PC-3 (cell line): ENCODE measurements around the gene NKX6-2. TPM values are rescaled to one million over a fixed set of nuclear protein-coding genes. Genes with fewer than 3 reads are reported as not detected.

Experiments
- ATAC-seq: fragments of 200-7000 bp; cut with Tn5 transposase; 2 replicates; pipeline ENCODE4 v1.9.1; 2020; ENCODE audit warnings: mild to moderate bottlenecking, moderate library complexity
- BruUV-seq: library from RNA; stranded (reverse); fragments of 400-500 nt; replicated peaks from 2 replicates; lab custom pipeline; 2021; lab: Mats Ljungman, UMichigan
- CTCF ChIA-PET: fragments of 300-600 bp; sonication (Branson Sonifier 250); formaldehyde crosslinking; loops from one replicate; lab custom pipeline; 2022; ENCODE audit warnings: antibody characterized with exemption; lab: Charles Lee
- POLR2A ChIA-PET: fragments of 300-600 bp; sonication (Branson Sonifier 250); formaldehyde crosslinking; loops from one replicate; lab custom pipeline; 2022; ENCODE audit warnings: antibody characterized with exemption; ENCODE audit not compliant: unreplicated experiment; lab: Charles Lee
- DNase-seq: peaks from one replicate; pipeline ENCODE4 v3.0.0-alpha.2; 2015
- H2AFZ ChIP-seq: fragments of 300-600 bp; sonication (generic); 2 replicates; pipeline ENCODE4 v1.6.0; 2016; ENCODE audit warnings: antibody characterized with exemption, low read length
- H3F3A ChIP-seq: fragments of 300-600 bp; sonication (generic); one replicate; pipeline ENCODE4 v1.6.0; 2017; ENCODE audit warnings: antibody characterized with exemption, low read length, control low read depth, mild to moderate bottlenecking; ENCODE audit not compliant: unreplicated experiment
- H3K27ac ChIP-seq: fragments of 300-600 bp; sonication (generic); 2 replicates; pipeline ENCODE4 v1.5.1; 2016; ENCODE audit warnings: mild to moderate bottlenecking, low read length
- H3K27me3 ChIP-seq: fragments of 300-600 bp; sonication (generic); 2 replicates; pipeline ENCODE4 v1.6.1; 2016; ENCODE audit warnings: low read length, mixed read lengths
- H3K36me3 ChIP-seq: fragments of 300-600 bp; sonication (generic); 2 replicates; pipeline ENCODE4 v1.6.1; 2016; ENCODE audit warnings: low read depth, mixed run types, low read length, mixed read lengths
- H3K4me1 ChIP-seq: fragments of 300-600 bp; sonication (generic); 2 replicates; pipeline ENCODE4 v1.5.1; 2016; ENCODE audit warnings: low read length; ENCODE audit not compliant: insufficient read depth
- H3K4me2 ChIP-seq: fragments of 300-600 bp; sonication (generic); 2 replicates; pipeline ENCODE4 v1.6.0; 2016; ENCODE audit warnings: low read length
- H3K4me3 ChIP-seq: fragments of 300-600 bp; sonication (generic); 2 replicates; pipeline ENCODE4 v1.5.1; 2016; ENCODE audit warnings: mild to moderate bottlenecking, low read length, mixed read lengths
- H3K79me2 ChIP-seq: fragments of 300-600 bp; sonication (generic); 2 replicates; pipeline ENCODE4 v1.6.1; 2017; ENCODE audit warnings: low read length, mixed read lengths
- H3K9ac ChIP-seq: fragments of 300-600 bp; sonication (generic); 2 replicates; pipeline ENCODE4 v1.6.0; 2016; ENCODE audit warnings: mild to moderate bottlenecking, low read length
- H3K9me2 ChIP-seq: fragments of 300-600 bp; sonication (generic); replicated peaks from 2 replicates; pipeline ENCODE4 v1.6.1; 2016; ENCODE audit warnings: mixed run types, low read length, mixed read lengths
- H3K9me3 ChIP-seq: fragments of 300-600 bp; sonication (generic); 2 replicates; pipeline ENCODE4 v1.6.1; 2016; ENCODE audit warnings: low read length, mixed read lengths
- H4K20me1 ChIP-seq: fragments of 300-600 bp; sonication (generic); 2 replicates; pipeline ENCODE4 v1.6.1; 2016; ENCODE audit warnings: low read length, mixed read lengths
- CTCF ChIP-seq: fragments of 300-600 bp; sonication (generic); conservative IDR thresholded peaks from 2 replicates; pipeline ENCODE4 v1.5.1; 2017; ENCODE audit warnings: antibody characterized with exemption, low read depth, mild to moderate bottlenecking, low read length
- EZH2 ChIP-seq: fragments of 300-600 bp; sonication (generic); IDR thresholded peaks from one replicate; pipeline ENCODE4 v1.6.1; 2017; ENCODE audit warnings: antibody characterized with exemption, mild to moderate bottlenecking, low read length; ENCODE audit not compliant: unreplicated experiment
- EZH2phosphoT487 ChIP-seq: fragments of 300-600 bp; sonication (generic); IDR thresholded peaks from 2 replicates; pipeline ENCODE4 v1.6.1; 2018; ENCODE audit warnings: mild to moderate bottlenecking, antibody characterized with exemption, low read length, borderline replicate concordance
- intact Hi-C: fragments of 100-400 bp; cut with micrococcal nuclease; formaldehyde crosslinking; loops from 2 replicates; pipeline ENCODE4 v1.9.0; 2023
- total RNA-seq: library from RNA; depleted of rRNA; stranded (reverse); fragments of >200 nt; gene quantifications from 2 replicates; pipeline ENCODE4 v1.2.3, GENCODE V29; 2014

The NKX6-2 gene
- total RNA-seq, 1 experiment from 2014 or later = not detected

- CTCF ChIA-PET = no interaction called here
- H3K27ac ChIP-seq = no peak overlapping the region
- no peaks in the 10 kb centered on the region for H3K9me2 ChIP-seq
- H3K36me3 ChIP-seq = no peaks in the 10 kb centered on the region
- no peak overlapping the region for H3K4me2 ChIP-seq
- POLR2A ChIA-PET = no interaction called here
- H3K9ac ChIP-seq = no peak overlapping the region
- no peak overlapping the region for H2AFZ ChIP-seq
- no peaks in the 10 kb centered on the region for H4K20me1 ChIP-seq
- ATAC-seq = no peak
- no peaks in the 10 kb centered on the region for H3K79me2 ChIP-seq
- H3K4me3 ChIP-seq = no peak overlapping the region
- intact Hi-C loops = loop anchor here (10.0 kb wide), 1 partner anchor 292 kb away; no protein-coding TSS in a partner anchor
- peaks cover 5% of the 10 kb centered on the region; the same call in 1 of the 2 replicates for H3K4me1 ChIP-seq
- peaks cover 57% of the 10 kb centered on the region for H3K27me3 ChIP-seq
- no peaks in the 10 kb centered on the region for H3F3A ChIP-seq
- no peak for TF ChIP-seq EZH2
- TF ChIP-seq EZH2phosphoT487 = no peak
- no peak for TF ChIP-seq CTCF
- BruUV-seq = no TSS peak
- DNase-seq = no peak
- no peaks in the 10 kb centered on the region for H3K9me3 ChIP-seq
Measured at GRCh38 chr10:132832186-132832969, 46.4 kb upstream of the NKX6-2 start.

GRCh38 chr10:132829403-132829802 lies 43.5 kb upstream of the NKX6-2 start:
- ATAC-seq (no peak), DNase-seq (no peak)
- Histone ChIP-seq H3K27me3 (peaks cover 53% of the 10 kb centered on the region), H3F3A (no peaks in the 10 kb centered on the region), H3K27ac (no peak overlapping the region), H3K9me2 (no peaks in the 10 kb centered on the region), H3K9ac (no peak overlapping the region), H2AFZ (no peak overlapping the region), H3K4me1 (no peaks in the 10 kb centered on the region), H4K20me1 (no peaks in the 10 kb centered on the region), H3K36me3 (no peaks in the 10 kb centered on the region), H3K9me3 (no peaks in the 10 kb centered on the region), H3K4me3 (no peak overlapping the region), H3K79me2 (no peaks in the 10 kb centered on the region), H3K4me2 (no peak overlapping the region)
- ChIA-PET POLR2A (no interaction called here), CTCF (no interaction called here)
- intact Hi-C loops = no loop called here
- BruUV-seq = no TSS peak
- TF ChIP-seq EZH2phosphoT487 (no peak), EZH2 (no peak), CTCF (no peak)

- Histone ChIP-seq H3K9me3 (no peaks in the 10 kb centered on the region), H3K4me3 (no peak overlapping the region), H3K36me3 (no peaks in the 10 kb centered on the region), H2AFZ (no peak overlapping the region), H3K27ac (no peak overlapping the region), H4K20me1 (no peaks in the 10 kb centered on the region), H3K4me2 (no peak overlapping the region), H3K79me2 (no peaks in the 10 kb centered on the region), H3K9ac (no peak overlapping the region), H3K27me3 (peaks cover 46% of the 10 kb centered on the region), H3K4me1 (no peaks in the 10 kb centered on the region), H3F3A (no peaks in the 10 kb centered on the region), H3K9me2 (no peaks in the 10 kb centered on the region)
- no TSS peak for BruUV-seq
- intact Hi-C loops = no loop called here
- no peak for DNase-seq
- ChIA-PET POLR2A (no interaction called here), CTCF (no interaction called here)
- TF ChIP-seq EZH2 = no peak
- no peak for TF ChIP-seq EZH2phosphoT487
- no peak for TF ChIP-seq CTCF
- ATAC-seq = no peak
Measured at GRCh38 chr10:132828681-132829080, 42.7 kb upstream of the NKX6-2 start.
